Activated T-cell treated with anti-CD3 and anti-CD28 coated beads, Interleukin-2, amount 50 U/mL, for 1 hour (primary cell): ENCODE results near the gene ELP2.
"Not testable (repeated sequence)": the region's sequence is repeated elsewhere in the genome, so short reads cannot be mapped to it uniquely, and the experiment has no call there.

Experiments
- DNase-seq: peaks from one replicate; pipeline ENCODE4 v3.0.0-alpha.2; 2020

Gene ELP2

GRCh38 chr18:36191711-36192110 lies 62.0 kb downstream of the ELP2 start:
- no peak for DNase-seq

DNA sequence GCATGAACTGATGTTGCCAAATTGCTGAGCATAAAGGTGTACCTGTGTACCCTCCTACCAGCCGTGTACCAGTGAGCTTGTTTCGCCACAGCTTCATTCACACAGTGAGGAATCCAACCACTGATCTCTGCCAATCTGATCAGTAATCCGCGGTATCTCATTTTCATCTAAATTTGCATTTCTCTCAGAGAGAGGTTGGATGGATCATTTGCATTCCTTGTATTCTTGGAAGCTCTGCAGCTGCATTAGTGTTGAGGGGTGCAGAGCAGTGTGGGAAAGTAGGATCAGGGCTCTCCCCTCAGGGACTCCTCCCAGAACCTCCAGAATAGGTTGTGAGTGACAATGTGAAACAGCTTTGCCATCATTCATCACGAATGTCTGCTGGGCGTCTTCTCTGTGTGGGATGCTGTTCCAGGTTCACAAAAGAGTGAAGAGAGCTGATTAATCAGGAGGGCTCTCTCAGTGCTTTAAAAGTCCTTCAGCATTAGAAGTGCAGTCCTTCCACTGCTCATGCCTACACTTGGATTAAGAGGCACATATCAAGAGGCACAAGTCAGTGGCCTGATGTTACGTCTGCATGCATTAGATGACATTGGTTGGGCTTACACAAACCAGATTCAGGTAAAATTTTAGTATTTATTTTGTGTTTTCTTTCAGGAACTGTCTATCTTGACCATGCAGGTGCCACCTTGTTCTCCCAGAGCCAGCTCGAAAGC lies 65.1 kb downstream of the ELP2 start:
- DNase-seq: no peak

DNA sequence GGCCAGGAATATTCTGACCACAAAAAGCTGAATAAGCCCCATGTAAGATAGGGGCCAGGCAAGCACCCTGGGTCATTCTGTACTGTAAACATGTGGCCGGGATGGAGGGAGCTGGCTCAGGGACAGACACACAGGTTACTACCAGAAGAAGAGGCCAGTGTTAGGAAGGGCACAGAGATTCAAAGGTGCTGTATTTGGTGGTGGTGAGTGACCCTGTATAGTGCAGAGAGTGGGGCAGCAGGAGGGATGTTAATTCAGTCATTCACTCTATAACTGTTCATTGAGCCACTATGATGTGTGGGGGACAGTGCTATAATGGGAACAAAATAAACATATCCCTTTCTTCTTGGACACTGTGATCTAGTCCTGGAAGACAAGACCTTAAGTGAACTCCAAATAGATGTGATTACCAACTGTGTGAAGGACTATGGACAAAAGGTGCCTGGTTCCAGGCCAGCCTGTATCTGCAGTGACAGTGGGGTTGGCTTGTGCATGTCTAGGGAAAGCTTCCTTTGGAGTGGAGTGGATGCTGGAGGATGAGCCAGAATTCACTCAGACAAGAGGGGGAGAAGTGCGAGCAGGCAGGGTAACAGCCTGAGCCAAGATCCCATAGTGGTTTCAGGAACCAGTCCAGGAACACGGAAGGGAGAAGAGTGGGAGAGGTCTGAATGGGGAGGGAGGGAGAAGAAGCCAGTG lies 65.9 kb downstream of the ELP2 start:
- no peak for DNase-seq

DNA sequence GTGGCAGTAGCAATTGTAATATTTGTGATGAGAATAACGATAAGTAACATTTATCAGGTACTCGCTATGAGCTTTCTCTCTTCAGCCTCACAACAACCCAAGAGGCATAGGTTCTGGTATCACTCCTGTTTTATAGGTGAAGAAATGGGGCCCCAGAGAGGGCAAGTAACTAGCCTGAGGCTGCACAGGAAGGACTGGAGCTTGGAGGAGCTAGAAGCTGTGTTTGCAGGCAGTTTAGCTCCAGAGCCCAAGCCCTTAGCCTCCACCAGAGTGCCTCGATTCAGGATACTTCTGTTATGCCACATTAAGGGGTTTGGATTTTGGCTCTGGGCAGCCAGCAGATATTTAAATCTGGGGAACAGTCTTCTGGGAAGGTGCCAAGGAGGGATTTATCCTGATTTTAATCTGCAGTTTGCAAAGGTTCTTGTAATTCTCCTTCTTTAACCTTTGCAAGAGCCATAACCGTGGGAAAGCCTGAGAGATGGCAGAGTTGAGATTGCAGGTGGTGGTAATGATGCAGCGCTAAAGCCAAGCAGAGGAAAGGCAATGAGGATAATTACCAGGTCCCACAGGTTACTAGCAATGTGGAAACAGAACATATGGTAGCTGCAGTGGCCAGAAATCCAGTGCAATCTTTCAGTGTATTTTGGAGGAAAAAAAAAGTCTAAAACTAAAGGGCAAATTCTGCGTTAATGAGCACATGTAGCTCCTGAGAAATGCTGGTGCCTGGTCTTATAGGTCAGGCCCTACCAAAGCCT lies 66.7 kb downstream of the ELP2 start:
- no peak for DNase-seq

GRCh38 chr18:36197511-36198166 lies 67.9 kb downstream of the ELP2 start:
- no peak for DNase-seq

- no peak for DNase-seq
These were observed 70.1 kb downstream of the ELP2 start for GRCh38 chr18:36199691-36200295.

GRCh38 chr18:36200354-36200771 lies 70.7 kb downstream of the ELP2 start:
- DNase-seq: no peak

- DNase-seq: no peak
These were observed 72.1 kb downstream of the ELP2 start for GRCh38 chr18:36201765-36202164.

DNA sequence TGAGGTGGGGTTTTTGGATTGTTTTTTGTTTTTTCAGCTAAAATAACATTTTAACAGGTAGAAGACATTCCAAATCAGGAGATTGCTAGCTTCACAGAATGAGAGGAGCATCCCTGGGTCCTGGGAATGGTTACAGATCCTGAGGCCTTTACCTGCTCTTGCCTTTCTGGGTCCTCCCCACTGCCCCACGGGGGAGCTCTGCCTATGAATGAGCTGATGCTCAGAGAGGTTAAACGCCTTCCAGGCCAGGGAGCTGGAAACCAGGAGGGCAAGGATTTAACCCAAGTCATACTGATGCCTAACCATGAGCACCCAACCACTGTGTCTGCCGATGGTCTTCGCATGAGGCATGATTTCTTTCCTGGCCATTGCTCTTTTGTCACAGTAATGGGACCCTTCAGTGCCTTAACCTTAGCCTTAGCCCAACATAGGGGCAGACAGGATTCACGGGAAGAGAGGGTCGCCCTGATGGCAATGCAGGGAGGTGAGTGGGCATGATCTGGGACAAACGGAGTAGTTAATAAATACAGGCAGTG lies 73.7 kb downstream of the ELP2 start:
- no peak for DNase-seq

DNA sequence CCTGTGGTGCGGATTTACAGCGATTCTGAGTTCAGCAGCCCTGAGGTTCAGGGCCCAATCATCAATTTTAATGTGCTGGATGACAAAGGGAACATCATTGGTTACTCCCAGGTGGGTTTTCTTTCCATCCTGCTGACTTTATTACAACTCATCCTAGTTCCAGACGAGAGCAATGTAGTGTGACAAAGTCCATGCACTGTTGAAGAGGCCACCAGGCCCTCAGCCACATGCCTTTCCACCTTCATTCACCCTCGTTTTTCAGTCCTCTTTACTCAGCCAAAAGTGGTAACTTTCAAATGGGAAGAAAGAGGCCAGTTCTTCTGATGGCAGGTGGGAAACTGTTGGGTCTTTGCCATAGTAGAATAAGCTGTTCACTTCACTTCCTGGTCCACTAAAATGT lies 75.5 kb downstream of the ELP2 start:
- no peak for DNase-seq

DNA sequence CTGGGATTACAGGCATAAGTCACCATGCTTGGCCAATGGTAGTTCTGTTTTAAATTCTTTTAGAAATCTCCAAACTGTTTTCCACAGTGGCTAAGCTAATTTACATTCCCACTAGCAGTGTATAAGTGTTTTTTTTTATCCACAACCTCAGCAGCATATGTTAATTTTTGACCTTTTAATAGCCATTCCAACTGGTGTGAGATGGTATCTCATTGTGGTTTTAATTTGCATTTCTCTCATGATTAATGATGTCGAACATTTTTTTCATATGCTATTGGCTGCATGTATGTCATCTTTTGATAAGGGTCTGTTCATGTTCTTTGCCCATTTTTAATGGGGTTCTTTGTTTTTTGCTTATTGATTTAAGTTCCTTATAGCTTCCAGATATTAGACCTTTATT lies 77.6 kb downstream of the ELP2 start:
- DNase-seq: no peak

GRCh38 chr18:36207969-36208368 lies 78.3 kb downstream of the ELP2 start:
- not testable (repeated sequence) for DNase-seq

GRCh38 chr18:36211612-36212065 lies 81.9 kb downstream of the ELP2 start:
- no peak for DNase-seq

DNA sequence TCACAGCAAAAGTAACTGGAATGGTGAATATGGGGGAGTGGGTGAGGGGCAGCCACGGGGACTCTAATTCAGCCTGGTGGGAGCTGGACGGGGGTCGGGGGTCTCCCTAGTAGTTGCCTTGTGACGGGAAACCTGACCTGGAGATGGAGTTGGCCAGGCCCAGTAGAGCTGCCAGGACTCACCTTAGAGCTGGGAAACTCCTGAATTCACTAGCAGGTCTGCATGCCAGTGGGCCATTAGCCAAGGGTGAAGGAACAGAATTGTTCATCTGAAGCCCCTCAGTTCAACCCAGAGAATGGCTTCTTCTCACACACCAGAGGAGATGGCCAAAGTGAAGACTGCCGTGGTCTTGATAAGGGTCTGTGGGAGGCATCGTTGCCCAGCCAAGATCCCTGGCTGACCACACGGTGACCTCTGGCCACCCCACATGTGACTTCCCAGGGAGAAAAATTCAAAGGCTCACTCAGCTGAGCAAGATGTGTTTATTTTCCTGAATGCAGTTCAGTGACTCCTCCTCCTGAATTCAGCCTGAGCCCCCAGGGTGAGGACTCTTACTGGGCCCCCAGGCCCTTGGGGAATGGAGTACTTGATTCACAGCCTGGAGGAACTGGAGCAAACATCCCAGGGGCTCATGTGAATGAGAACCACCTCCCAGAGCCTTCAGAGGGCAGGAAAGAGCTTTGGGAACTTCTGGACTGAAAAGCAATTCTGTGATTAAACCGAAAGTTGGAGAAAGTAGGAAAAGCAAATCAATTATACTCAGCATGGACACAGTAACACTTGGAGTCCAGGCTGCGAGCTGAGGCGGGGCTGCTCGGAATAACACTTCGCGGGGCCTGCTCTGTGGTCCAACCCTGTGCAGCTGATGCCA lies 82.8 kb downstream of the ELP2 start:
- DNase-seq: no peak

DNA sequence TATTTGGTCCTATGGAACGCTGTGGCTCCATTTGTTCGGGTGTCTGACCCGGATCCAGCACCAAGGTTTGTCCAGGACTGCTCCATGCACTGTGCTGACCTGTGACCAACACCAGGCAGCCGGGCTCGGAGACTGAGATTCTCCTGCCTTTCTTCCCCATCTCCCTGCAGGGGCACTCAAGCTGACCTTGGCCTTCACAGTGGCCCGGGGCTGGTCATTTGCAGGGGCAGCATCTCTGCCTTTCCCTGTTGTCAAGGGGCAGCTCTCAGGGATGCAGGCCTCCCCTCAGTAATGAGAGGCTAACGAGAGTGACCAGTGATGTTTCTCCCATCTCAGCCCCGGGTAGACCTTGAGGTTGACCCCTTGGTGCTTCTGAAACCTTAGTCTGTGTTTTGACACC lies 85.1 kb downstream of the ELP2 start:
- DNase-seq: no peak

DNA sequence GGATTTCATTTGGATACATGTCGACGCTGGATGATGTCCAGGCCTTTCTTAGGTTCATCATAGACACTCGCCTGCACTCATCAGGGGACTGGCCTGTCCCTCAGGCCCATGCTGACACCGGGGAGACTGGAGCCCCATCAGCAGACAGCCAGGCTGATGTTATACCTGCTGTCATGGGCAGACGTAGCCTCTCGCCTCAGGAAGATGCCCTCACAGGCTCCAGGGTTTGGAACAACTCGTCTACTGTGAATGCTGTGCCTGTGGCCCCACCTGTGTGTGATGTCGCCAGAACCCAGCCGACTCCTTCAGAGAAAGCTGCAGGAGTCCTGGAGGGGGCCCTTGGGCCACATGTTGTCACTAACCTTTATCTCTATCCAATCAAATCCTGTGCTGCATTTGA lies 85.9 kb downstream of the ELP2 start:
- no peak for DNase-seq

GRCh38 chr18:36217348-36217747 lies 87.6 kb downstream of the ELP2 start:
- no peak for DNase-seq

DNA sequence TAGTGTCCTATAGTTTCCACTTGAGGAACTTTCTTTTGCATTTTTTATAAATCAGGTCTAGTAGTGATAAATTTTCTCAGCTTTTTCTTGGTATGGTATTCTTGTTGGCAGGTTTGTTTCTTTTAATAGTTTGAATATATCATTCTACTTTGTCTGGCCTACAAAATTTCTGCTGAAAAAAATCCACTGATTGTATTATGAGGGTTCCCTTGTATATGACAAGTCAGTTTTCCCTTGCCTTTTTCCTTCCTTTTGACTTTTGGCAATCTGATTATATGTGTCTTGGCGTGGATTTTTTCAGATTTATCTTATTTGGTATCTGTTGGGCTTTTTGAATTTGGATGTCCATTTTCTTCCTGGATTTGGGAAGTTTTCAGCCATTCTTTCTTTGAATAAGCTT lies 99.5 kb downstream of the ELP2 start:
- no peak for DNase-seq
